HG03457 (cell line): Measurements from ENCODE around the gene UBXN6.
A peak's percentile ranks its signal among the peaks of the same experiment; 100 is the strongest.

Source experiments
- ATAC-seq: cut with Tn5 transposase; IDR thresholded peaks from one replicate; pipeline ENCODE4 v1.9.1; 2021; ENCODE audit warnings: moderate number of reproducible peaks; ENCODE audit not compliant: unreplicated experiment

The UBXN6 gene

GRCh38 chr19:4457654-4458395 lies at the start of gene UBXN6:
UBXN6 (minus strand) TSS chr19:4457794; CDS start chr19:4457697, 97 bp downstream.
- ATAC-seq, result peak; percentile 80

- no peak for ATAC-seq
Observed at GRCh38 chr19:4507150-4507452, 49.5 kb upstream of the UBXN6 start.

GRCh38 chr19:4506449-4507149 lies 49.0 kb upstream of the UBXN6 start:
- no peak for ATAC-seq

- ATAC-seq, result no peak
Observed at GRCh38 chr19:4505570-4506448, 48.2 kb upstream of the UBXN6 start.

- ATAC-seq, result no peak
Observed at GRCh38 chr19:4504891-4505569, 47.4 kb upstream of the UBXN6 start.

GRCh38 chr19:4504297-4504701 lies 46.7 kb upstream of the UBXN6 start:
- ATAC-seq, result no peak

GRCh38 chr19:4503825-4504170 lies 46.2 kb upstream of the UBXN6 start:
- ATAC-seq, result no peak

- no peak for ATAC-seq
Observed at GRCh38 chr19:4503132-4503824, 45.7 kb upstream of the UBXN6 start.

- ATAC-seq, result no peak
Observed at GRCh38 chr19:4502282-4503131, 44.9 kb upstream of the UBXN6 start.

GRCh38 chr19:4501691-4502090 lies 44.1 kb upstream of the UBXN6 start:
- no peak for ATAC-seq

GRCh38 chr19:4500841-4501591 lies 43.4 kb upstream of the UBXN6 start:
- ATAC-seq, result no peak

GRCh38 chr19:4499855-4500254 lies 42.3 kb upstream of the UBXN6 start:
- ATAC-seq, result no peak

GRCh38 chr19:4499318-4499717 lies 41.7 kb upstream of the UBXN6 start:
- no peak for ATAC-seq

GRCh38 chr19:4498694-4499093 lies 41.1 kb upstream of the UBXN6 start:
- ATAC-seq, result no peak

- ATAC-seq, result no peak
Observed at GRCh38 chr19:4497770-4498389, 40.3 kb upstream of the UBXN6 start.

GRCh38 chr19:4496304-4496703 lies 38.7 kb upstream of the UBXN6 start:
- no peak for ATAC-seq

- ATAC-seq, result no peak
Observed at GRCh38 chr19:4495471-4495870, 37.9 kb upstream of the UBXN6 start.

GRCh38 chr19:4494691-4495064 lies 37.1 kb upstream of the UBXN6 start:
- no peak for ATAC-seq
